GM18502 (cell line): ENCODE data around the gene RABGAP1L.
"Not testable (repeated sequence)": the region's sequence is repeated elsewhere in the genome, so short reads cannot be mapped to it uniquely, and the experiment has no call there.

Experiments used
- ATAC-seq: cut with Tn5 transposase; IDR thresholded peaks from one replicate; pipeline ENCODE4 v1.9.1; 2021; ENCODE audit warnings: mild to moderate bottlenecking; ENCODE audit not compliant: unreplicated experiment, poor library complexity

Gene RABGAP1L

GRCh38 chr1:174414203-174414602 lies 254.9 kb downstream of the RABGAP1L start:
- ATAC-seq, result no peak

DNA sequence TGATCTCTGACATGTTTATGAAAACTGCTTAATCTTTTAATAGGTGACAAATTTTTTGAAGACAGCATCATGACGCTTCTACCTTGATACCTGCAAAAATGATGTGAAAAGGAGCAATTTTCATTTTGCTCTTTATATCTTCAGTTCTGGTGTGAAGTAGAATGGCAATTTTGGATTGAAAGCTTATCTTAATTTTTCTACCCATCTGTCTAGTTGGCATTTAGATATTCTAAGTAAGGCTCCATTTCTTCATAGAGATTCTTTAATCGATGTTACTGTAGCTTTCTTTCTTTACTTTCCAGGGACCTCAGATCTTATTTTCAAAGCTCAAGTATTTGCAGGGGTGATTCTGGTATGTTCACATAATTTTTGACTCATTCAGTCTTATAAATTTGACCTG lies 256.2 kb downstream of the RABGAP1L start:
- no peak for ATAC-seq

DNA sequence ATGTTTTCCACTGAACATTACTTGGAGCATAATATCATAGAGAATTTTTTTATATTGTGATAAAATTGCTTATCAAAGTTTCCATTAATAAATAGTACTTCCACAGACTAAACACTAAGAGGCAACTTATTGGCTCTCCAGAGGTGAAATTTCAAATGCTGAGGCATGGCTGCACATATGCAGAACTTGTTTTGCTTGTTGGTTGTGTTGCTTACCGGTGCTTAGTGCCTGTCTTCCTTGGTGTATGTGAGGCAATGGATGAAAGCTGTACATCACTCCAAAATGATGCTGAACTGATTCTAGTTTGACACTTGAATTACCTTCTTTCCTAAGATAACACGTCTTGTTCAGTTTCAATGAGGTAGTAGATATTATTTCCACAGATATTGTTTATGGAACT lies 258.6 kb downstream of the RABGAP1L start:
- ATAC-seq, result no peak

- ATAC-seq, result no peak
Measured at GRCh38 chr1:174425121-174425520, 265.8 kb downstream of the RABGAP1L start.

GRCh38 chr1:174426153-174426552 lies 266.8 kb downstream of the RABGAP1L start:
- ATAC-seq, result no peak

DNA sequence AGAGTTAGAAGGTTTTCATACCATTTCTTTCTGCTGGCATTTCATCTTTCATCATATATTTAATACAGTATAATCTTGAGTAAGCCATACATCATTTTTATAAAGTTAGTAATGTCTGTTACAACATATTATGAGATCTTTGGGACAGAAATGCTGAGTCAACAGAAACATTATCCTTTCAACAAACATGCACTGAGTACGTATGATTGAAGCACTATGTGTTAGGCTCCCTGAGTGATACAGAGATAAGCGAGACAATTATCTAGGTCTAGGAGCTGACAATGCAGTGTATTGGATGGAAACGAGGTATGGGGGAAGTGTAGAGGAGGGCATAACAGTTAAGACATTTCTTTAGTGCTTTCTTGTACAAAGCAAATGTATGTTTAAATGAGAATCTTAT lies 268.7 kb downstream of the RABGAP1L start:
- ATAC-seq, result no peak

DNA sequence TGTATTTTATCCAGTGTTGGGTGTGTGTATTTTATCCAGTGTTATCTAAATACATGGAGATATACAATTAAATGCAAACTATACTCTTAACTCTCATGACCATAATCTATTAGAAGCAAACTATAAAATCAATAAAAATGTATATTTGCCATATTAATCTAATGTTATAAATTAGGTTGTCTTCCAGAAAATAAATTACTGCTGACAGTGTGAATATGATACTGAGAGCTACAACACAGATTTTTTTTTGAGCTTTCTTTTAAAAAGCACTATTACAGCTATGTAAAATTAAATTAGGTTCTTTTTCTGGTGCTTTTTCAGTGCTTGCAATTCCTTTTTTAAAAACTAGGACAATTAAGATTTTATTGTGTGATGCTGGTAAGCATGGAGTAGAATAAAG lies 269.4 kb downstream of the RABGAP1L start:
- no peak for ATAC-seq

- no peak for ATAC-seq
Measured at GRCh38 chr1:174433451-174433850, 274.1 kb downstream of the RABGAP1L start.

DNA sequence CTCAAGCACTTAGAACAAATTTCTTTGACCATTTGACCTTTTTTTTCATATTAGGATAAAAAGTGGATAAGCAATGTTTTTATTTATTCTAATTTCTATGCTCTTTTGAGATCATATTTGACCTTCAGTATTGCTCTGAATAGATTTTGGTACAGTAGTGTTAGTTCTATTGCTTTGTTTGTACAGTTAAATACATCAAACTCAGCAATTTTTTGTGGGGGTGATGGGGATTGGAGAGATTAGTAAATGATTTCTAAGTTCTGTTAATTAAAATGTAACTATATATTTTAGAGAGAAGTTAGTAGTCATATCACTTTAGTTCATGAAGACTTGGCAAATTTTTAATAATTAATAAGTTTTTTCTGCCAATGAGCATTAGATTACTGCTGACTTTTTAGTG lies 286.0 kb downstream of the RABGAP1L start:
- no peak for ATAC-seq

DNA sequence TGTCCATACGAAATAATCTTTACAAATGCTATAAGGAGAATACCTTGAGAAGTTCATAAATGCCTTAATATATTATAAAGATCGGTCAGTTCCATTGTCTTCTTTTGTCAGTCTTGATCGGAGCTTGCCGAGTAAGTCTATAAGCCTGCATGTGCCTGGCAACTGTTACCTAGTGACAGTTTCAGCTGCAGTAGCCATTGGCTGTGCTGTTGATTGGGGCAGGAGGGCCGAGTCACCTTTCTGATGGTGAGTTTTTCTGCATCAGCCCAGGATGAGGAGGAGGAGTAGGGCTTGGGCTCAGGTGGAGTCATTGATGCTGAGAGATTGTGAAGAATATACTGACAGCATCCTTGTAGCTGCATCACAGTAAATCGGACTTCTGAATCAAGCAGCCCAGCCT lies 286.5 kb downstream of the RABGAP1L start:
- ATAC-seq, result no peak

DNA sequence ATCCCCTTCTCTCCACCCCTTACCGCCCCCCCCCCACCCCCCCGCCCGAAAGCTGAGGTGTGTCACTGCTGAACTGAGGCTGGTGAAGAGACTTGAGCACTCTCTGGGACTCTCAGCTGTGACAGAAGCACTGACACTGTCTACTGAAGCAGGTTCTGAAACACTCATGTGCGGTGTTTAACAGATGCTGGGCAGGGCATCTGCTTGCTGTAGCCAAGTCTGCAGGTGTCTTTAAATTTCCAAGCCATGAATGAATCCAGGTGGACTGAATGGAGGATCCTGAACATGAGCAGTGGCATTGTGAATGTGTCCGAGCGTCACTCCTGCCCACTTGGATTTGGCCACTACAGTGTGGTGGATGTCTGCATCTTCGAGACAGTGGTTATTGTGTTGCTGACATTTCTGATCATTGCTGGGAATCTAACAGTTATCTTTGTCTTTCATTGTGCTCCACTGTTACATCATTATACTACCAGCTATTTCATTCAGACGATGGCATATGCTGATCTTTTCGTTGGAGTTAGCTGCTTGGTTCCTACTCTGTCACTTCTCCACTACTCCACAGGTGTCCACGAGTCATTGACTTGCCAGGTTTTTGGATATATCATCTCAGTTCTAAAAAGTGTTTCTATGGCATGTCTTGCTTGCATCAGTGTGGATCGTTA lies 288.7 kb downstream of the RABGAP1L start, which contains the start of gene GPR52:
TSS of gene GPR52 (plus strand) at position 99 of the 665 bp plus-strand sequence. CDS start at position 247, 148 bp downstream.
- no peak for ATAC-seq

- no peak for ATAC-seq
Measured at GRCh38 chr1:174448531-174448883, 289.2 kb downstream of the RABGAP1L start.

DNA sequence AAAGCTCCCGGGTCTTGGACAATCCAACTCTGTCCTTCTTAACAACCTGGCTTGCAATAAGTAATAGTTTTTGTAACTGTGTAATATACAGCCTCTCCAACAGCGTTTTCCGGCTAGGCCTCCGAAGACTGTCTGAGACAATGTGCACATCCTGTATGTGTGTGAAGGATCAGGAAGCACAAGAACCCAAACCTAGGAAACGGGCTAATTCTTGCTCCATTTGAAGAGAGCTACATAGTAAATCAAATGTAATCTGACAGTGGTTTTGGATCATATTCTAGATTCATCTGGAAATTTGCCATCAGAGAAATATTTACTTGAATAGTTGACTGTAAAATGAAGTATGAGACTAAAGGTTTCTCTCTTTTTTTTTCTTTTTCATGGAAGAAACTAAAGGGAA lies 289.7 kb downstream of the RABGAP1L start:
- ATAC-seq, result no peak

DNA sequence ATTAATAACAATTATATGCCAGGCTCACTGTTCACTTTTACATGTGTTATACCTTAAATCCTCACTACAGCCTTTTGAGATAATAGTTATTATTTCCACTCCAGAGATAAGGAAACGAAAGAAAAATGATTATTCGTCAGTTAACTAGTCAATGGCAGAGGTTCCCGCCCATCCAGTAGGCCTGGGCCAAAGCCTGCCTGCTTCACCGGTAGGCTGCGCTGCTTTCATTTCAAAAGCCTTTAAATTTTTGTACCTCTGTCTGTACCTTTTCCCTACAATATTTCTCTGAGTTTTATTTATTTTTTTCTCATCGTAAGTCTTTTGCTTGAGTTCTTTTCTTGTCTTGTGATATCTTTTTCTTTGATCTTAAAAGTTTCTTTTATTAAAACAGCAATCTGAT lies 292.1 kb downstream of the RABGAP1L start:
- ATAC-seq, result no peak

DNA sequence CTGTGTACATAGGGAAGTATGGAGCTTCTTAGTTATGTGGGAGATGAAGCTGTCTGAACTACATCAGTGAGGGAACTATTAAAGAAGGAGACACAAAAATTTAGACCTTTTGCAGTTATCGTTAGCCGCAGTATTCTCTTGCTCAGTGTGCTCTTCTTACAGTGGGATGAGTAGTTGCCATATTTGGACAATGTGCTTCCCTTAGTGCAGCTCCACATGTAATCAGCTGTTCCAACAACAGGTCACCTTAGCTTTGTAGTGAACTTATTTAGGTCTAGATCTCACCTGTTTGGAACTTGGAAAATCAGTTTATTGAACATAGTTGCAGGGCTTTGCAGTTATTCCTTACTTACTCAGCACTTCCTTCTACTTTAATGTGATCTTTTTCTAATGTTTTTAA lies 306.5 kb downstream of the RABGAP1L start:
- no peak for ATAC-seq

- no peak for ATAC-seq
Measured at GRCh38 chr1:174466607-174467006, 307.3 kb downstream of the RABGAP1L start.

DNA sequence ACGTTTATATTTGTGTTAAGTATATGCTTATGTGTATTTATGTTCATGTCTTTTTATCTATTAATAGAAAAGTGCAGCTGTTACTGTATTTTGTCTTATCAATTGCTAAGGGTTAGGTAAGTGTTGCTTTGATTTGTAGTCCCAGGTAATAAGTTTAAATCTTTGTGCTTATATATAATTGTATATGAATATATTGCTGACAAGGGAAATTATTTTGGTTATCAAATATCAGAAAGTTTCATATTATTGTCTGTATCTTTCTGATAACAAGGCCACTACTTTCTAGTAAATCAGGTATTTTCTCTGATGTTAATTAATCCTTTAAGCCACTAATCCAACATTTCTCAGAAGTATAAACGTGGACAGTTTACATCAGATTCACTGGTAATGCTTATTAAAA lies 309.7 kb downstream of the RABGAP1L start:
- no peak for ATAC-seq

DNA sequence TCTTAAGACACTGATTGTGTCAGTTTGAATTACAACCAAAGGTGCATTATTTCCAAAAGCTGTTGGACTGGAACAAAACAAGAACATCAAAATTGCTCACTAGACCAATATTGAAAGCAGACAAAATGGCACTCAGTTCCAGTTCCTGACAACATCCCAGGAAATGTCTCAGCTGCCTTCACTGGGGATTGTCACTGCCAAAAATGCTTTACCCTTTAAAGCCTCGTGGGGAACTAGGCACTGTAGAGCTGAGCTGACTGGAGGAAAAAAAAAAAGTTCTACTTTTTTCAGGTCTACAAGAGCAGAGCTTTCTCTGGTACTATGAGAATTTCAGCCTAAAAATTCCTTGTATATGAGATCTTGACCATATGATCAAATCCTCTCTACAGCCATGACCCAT lies 310.4 kb downstream of the RABGAP1L start:
- ATAC-seq, result no peak

GRCh38 chr1:174479281-174479680 lies 320.0 kb downstream of the RABGAP1L start:
- ATAC-seq, result no peak

DNA sequence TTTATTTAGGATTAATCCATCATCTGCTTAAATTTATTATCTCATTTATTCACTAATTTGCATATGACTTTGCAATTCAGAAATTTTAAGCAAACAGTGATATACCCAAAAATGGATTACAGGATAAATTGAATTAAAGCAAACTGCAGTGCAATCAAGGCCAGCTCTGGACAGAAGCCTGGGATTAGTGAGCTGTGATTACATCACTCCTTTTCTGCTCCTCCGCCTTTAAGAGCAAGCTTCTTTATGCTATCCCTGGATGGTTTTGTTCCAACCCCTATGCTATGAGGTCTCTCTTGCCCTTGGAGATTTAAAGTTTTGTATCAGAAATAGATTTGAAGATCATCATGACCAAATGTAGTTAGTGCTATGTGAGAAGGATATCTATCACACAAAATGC lies 321.0 kb downstream of the RABGAP1L start:
- no peak for ATAC-seq

DNA sequence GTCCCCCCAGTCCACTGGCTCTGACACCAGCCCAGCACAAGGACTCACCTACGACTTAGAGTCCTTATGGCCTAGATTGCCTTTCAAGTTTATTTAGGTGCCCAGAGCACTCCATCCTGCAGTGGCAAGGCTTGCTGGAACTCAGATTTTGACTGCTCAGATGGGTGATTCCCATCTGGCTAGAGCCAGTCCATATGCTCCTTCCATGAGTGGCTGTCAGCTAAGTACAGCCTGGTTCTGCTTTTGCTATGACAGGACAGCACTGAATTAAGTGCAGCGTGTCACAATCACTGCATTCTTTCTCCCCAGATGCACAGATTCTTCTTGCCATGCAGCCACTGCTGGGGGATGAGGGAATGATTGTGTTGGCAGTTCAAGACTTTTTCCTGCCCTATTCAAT lies 332.3 kb downstream of the RABGAP1L start:
- ATAC-seq, result no peak

DNA sequence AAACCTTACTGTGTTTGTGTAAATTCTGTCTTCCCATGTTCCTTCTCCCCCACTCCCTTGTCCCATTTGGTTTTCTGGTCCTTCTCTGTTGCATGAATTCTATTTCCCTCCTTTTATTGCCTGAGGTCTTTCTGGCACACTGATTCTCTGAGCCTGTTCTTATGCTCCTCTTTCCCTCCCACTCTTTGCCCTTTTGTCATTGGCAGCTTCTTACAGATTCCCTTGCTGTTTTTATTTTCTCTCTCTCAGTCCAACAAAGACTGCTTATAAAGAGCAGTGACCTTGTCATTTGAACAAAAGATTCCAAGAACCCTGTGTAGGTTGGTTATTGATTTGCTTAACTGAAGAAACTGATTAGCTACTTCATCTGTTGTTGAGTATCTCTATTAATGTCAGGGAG lies 338.2 kb downstream of the RABGAP1L start:
- ATAC-seq, result no peak

- ATAC-seq, result not testable (repeated sequence)
Measured at GRCh38 chr1:174516755-174517154, 357.4 kb downstream of the RABGAP1L start.
